Fibroblast of lung (primary cell): ENCODE data around the gene SH3GL1.

Experiments
- EZH2 ChIP-seq: IDR thresholded peaks from 2 replicates; pipeline ENCODE4 v1.5.1; 2012; ENCODE audit warnings: low read length, control low read depth, mild to moderate bottlenecking; ENCODE audit errors: missing control alignments
- TF ChIP-seq, protein P1 (sequence below), 2 donors: IDR thresholded peaks in 1 of 2; conservative IDR thresholded peaks in 1 of 2; 1 replicate in 1 of 2; 2 replicates in 1 of 2; pipeline ENCODE4 v1.5.1; 2011 to 2012; ENCODE audit warnings: low read length in 2 of 2, control low read depth in 1 of 2, inconsistent platforms in 1 of 2, low read depth in 1 of 2, mild to moderate bottlenecking in 1 of 2

- TF ChIP-seq, protein P1, sequence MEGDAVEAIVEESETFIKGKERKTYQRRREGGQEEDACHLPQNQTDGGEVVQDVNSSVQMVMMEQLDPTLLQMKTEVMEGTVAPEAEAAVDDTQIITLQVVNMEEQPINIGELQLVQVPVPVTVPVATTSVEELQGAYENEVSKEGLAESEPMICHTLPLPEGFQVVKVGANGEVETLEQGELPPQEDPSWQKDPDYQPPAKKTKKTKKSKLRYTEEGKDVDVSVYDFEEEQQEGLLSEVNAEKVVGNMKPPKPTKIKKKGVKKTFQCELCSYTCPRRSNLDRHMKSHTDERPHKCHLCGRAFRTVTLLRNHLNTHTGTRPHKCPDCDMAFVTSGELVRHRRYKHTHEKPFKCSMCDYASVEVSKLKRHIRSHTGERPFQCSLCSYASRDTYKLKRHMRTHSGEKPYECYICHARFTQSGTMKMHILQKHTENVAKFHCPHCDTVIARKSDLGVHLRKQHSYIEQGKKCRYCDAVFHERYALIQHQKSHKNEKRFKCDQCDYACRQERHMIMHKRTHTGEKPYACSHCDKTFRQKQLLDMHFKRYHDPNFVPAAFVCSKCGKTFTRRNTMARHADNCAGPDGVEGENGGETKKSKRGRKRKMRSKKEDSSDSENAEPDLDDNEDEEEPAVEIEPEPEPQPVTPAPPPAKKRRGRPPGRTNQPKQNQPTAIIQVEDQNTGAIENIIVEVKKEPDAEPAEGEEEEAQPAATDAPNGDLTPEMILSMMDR (conservative IDR thresholded peaks at IDR 0.05 in 1 of 2, IDR thresholded peaks at IDR 0.05 in 1 of 2; ENCODE audit: low read depth in 1 of 2, low read length in 2 of 2): no peak
- TF ChIP-seq EZH2: no peak
Measured at GRCh38 chr19:4366666-4367335, 33.5 kb downstream of the SH3GL1 start.
